Measurements from ENCODE around the gene SNX20.

- no peak for TF ChIP-seq CTCF (IDR thresholded peaks at IDR 0.05)
- no peak for TF ChIP-seq POLR2AphosphoS5 (IDR thresholded peaks at IDR 0.05)
- TF ChIP-seq EP300 (IDR thresholded peaks at IDR 0.05): no peak
Measured at GRCh38 chr16:50644729-50645128, 36.4 kb downstream of the SNX20 start.

Data from suprapubic skin (tissue), 4 donors.